Endodermal cell (in vitro differentiated cells): Measurements from ENCODE around the gene ARHGAP25. TPM values are rescaled to one million over a fixed set of nuclear protein-coding genes. Genes with fewer than 3 reads are reported as not detected.

Experiments used
- DNase-seq: peaks from one replicate; pipeline ENCODE4 v3.0.0-alpha.2; 2017
- H3K27ac ChIP-seq: 2 replicates; pipeline ENCODE4 v1.5.1; 2013; ENCODE audit warnings: mild to moderate bottlenecking, low read depth, low read length, moderate library complexity
- H3K27me3 ChIP-seq: 2 replicates; pipeline ENCODE4 v1.6.1; 2013; ENCODE audit warnings: mild to moderate bottlenecking, low read length, moderate library complexity; ENCODE audit not compliant: insufficient read depth, control insufficient read depth, poor library complexity, severe bottlenecking
- H3K36me3 ChIP-seq: 2 replicates; pipeline ENCODE4 v1.7.0; 2013; ENCODE audit warnings: mild to moderate bottlenecking, low read length, moderate library complexity; ENCODE audit not compliant: control insufficient read depth, insufficient read depth
- H3K4me1 ChIP-seq: one replicate; pipeline ENCODE4 v1.7.0; 2013; ENCODE audit warnings: low read length; ENCODE audit not compliant: control insufficient read depth, insufficient read depth
- H3K4me3 ChIP-seq: 2 replicates; pipeline ENCODE4 v1.5.1; 2013; ENCODE audit warnings: mild to moderate bottlenecking, low read length, moderate library complexity
- H3K9ac ChIP-seq: 2 replicates; pipeline ENCODE4 v1.6.1; 2013; ENCODE audit warnings: mild to moderate bottlenecking, low read length, moderate library complexity; ENCODE audit not compliant: poor library complexity, severe bottlenecking; ENCODE audit errors: extremely low read depth
- H3K9me3 ChIP-seq: 2 replicates; pipeline ENCODE4 v1.6.1; 2013; ENCODE audit warnings: mild to moderate bottlenecking, low read length, moderate library complexity; ENCODE audit not compliant: control insufficient read depth
- H3K27ac Mint-ChIP-seq: 2 replicates; pipeline ENCODE4 v1.8.0; 2020; ENCODE audit warnings: mixed read lengths
- H3K27me3 Mint-ChIP-seq: 2 replicates; pipeline ENCODE4 v1.8.0; 2021; ENCODE audit warnings: mild to moderate bottlenecking, mixed read lengths; ENCODE audit not compliant: insufficient read depth
- H3K36me3 Mint-ChIP-seq: 2 replicates; pipeline ENCODE4 v1.8.0; 2020; ENCODE audit warnings: low read depth, mixed read lengths
- H3K4me1 Mint-ChIP-seq: 2 replicates; pipeline ENCODE4 v1.8.0; 2020; ENCODE audit warnings: mixed read lengths
- H3K4me3 Mint-ChIP-seq: 2 replicates; pipeline ENCODE4 v1.8.0; 2020; ENCODE audit warnings: mild to moderate bottlenecking, moderate library complexity, mixed read lengths
- H3K9me3 Mint-ChIP-seq: 2 replicates; pipeline ENCODE4 v1.8.0; 2020; ENCODE audit warnings: mild to moderate bottlenecking, mixed read lengths
- CTCF ChIP-seq: fragments of 200-600 bp; sonication (generic); conservative IDR thresholded peaks from 2 replicates; pipeline ENCODE4 v1.5.0; 2021; ENCODE audit warnings: antibody characterized with exemption, mild to moderate bottlenecking
- WGBS, 2 experiments: methylation state at CpG; one replicate each; pipeline versions ENCODE4 v1.1.5 to v1.1.7; 2013; ENCODE audit warnings: missing lambda C conversion rate in 2 of 2, mixed read lengths in 1 of 2; ENCODE audit not compliant: insufficient coverage in 1 of 2, insufficient read length in 1 of 2; 5-methylcytosine and 5-hydroxymethylcytosine counted together
- long read RNA-seq, 4 experiments: library from polyadenylated mRNA in 2 of 4; library from RNA in 1 of 4; library from capped mRNA in 1 of 4; stranded (forward) in 3 of 4; unstranded in 1 of 4; transcript quantifications; one replicate each; pipeline ENCODE4 v2.0.0, GENCODE V29; 2020 to 2021; ENCODE audit warnings: inconsistent platforms in 1 of 4
- polyA plus RNA-seq, 2 experiments: library from polyadenylated mRNA; stranded (reverse); fragments of 50-300 nt; gene quantifications; one replicate each; pipeline ENCODE4 v1.2.3, GENCODE V29; 2013
- total RNA-seq, 2 donors: library from RNA; stranded (reverse); fragmentation: NEBNext Ultra II Directional in 1 of 2; extraction: Animal tissue kit (Norgen Biotek cat#: 25700) in 1 of 2; gene quantifications; 2 replicates in 1 of 2; 3 replicates in 1 of 2; pipeline ENCODE4 v1.2.1, GENCODE V29; 2021

ARHGAP25 gene
- total RNA-seq = 1 to 10 TPM in 1 of 2 donors, under 1 TPM in 1; 0.82 to 2.6 TPM
- 1.6 TPM for polyA plus RNA-seq (2013, experiment 1 of 2)
- polyA plus RNA-seq (2013, experiment 2 of 2) = 1.6 TPM
- long read RNA-seq, experiment 1, partial matches to known transcripts = 3 of 3 reads
- long read RNA-seq, experiment 1, other reads (novel, unspliced or antisense) = 0 of 3 reads
- long read RNA-seq, experiment 2, partial matches to known transcripts = 0 of 2 reads
- long read RNA-seq, experiment 2, other reads (novel, unspliced or antisense) = 2 of 2 reads
- long read RNA-seq, experiment 3, partial matches to known transcripts = 5 of 13 reads
- long read RNA-seq, experiment 3, other reads (novel, unspliced or antisense) = 8 of 13 reads
- long read RNA-seq, experiment 4 = 0 reads

- H3K36me3 ChIP-seq = no peaks in the 10 kb centered on the region
- H3K27ac ChIP-seq = no peak within 1 kb of the TSS
- no peaks in the 10 kb centered on the region for H3K9me3 ChIP-seq
- peaks cover 2% of the 10 kb centered on the region for H3K27me3 Mint-ChIP-seq
- H3K27me3 ChIP-seq = no peaks in the 10 kb centered on the region
- no peak within 1 kb of the TSS for H3K4me3 Mint-ChIP-seq
- no peaks in the 10 kb centered on the region for H3K9me3 Mint-ChIP-seq
- H3K4me1 ChIP-seq = no peaks in the 10 kb centered on the region
- no peak within 1 kb of the TSS for H3K4me3 ChIP-seq
- peaks cover 20% of the 10 kb centered on the region for H3K4me1 Mint-ChIP-seq
- H3K27ac Mint-ChIP-seq = no peak within 1 kb of the TSS
- H3K36me3 Mint-ChIP-seq = no peaks in the 10 kb centered on the region
- DNase-seq = no peak
- TF ChIP-seq CTCF = no peak
- H3K9ac ChIP-seq = no peak within 1 kb of the TSS
- 85 to 91% methylated on average over 10 to 12 of the region's 12 CpGs for WGBS, 2 experiments
Measured at GRCh38 chr2:68734688-68735525, at the start of gene ARHGAP25. TSS of gene ARHGAP25 (plus strand) at chr2:68734811. CDS start at chr2:68735200, 389 bp downstream.

GRCh38 chr2:68686178-68686577 is 48.4 kb upstream of the ARHGAP25 start:
- Mint-ChIP-seq H3K9me3 (peaks cover 15% of the 10 kb centered on the region), H3K27me3 (no peaks in the 10 kb centered on the region), H3K4me1 (peaks cover 28% of the 10 kb centered on the region), H3K4me3 (no peak overlapping the region), H3K27ac (no peak overlapping the region), H3K36me3 (peaks cover 18% of the 10 kb centered on the region)
- H3K27ac ChIP-seq = no peak overlapping the region
- H3K27me3 ChIP-seq = no peaks in the 10 kb centered on the region
- no peak overlapping the region for H3K9ac ChIP-seq
- H3K9me3 ChIP-seq = peaks cover 6% of the 10 kb centered on the region
- peaks cover 3% of the 10 kb centered on the region for H3K4me1 ChIP-seq
- H3K36me3 ChIP-seq = no peaks in the 10 kb centered on the region
- TF ChIP-seq CTCF = no peak
- no peak overlapping the region for H3K4me3 ChIP-seq
- DNase-seq = no peak
- 66 to 73% methylated on average over 4 to 5 of the region's 5 CpGs for WGBS, 2 experiments

DNA sequence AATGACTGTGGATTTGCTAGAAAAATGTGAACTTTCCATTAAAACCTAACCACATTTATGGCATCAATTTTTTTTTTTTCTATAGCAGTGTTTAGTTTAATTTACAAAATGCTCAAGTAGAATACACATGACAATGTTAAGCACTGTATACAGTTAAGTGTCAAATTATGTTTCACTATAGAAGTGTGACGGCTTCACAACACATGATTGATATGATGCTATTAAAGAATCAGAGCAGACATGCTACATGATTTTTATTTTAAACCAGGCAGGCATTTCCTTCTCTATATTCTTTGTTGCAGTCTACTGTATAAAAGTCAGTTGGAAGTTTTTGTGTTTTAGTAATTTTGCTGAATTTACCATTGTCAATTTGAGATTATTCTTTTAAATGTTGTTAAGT is 47.6 kb upstream of the ARHGAP25 start:
- TF ChIP-seq CTCF = no peak
- no peak overlapping the region for H3K27ac Mint-ChIP-seq
- H3K4me3 ChIP-seq = no peak overlapping the region
- H3K27me3 ChIP-seq = no peaks in the 10 kb centered on the region
- 91 to 100% methylated on average over 1 of the region's 1 CpG for WGBS, 2 experiments
- H3K9me3 ChIP-seq = no peaks in the 10 kb centered on the region
- H3K9ac ChIP-seq = no peak overlapping the region
- H3K36me3 ChIP-seq = no peaks in the 10 kb centered on the region
- H3K27me3 Mint-ChIP-seq = no peaks in the 10 kb centered on the region
- H3K4me1 ChIP-seq = peaks cover 3% of the 10 kb centered on the region
- H3K9me3 Mint-ChIP-seq = peaks cover 6% of the 10 kb centered on the region
- no peak overlapping the region for H3K4me3 Mint-ChIP-seq
- H3K4me1 Mint-ChIP-seq = peaks cover 28% of the 10 kb centered on the region
- DNase-seq = no peak
- no peak overlapping the region for H3K27ac ChIP-seq
- H3K36me3 Mint-ChIP-seq = peaks cover 12% of the 10 kb centered on the region
